WERI-Rb-1 (cell line): ENCODE data around the gene INPP5F.

Source experiments
- DNase-seq: peaks from one replicate; pipeline ENCODE4 v3.0.0-alpha.2; 2020
- H3K27ac ChIP-seq: fragments of 250-450 bp; sonication (Bioruptor Pico); 2 replicates; pipeline ENCODE4 v1.5.1; 2020; ENCODE audit warnings: mild to moderate bottlenecking, moderate library complexity
- H3K27me3 ChIP-seq: fragments of 250-450 bp; sonication (Bioruptor Pico); 2 replicates; pipeline ENCODE4 v1.5.1; 2021; ENCODE audit warnings: mild to moderate bottlenecking, low read depth, moderate library complexity; ENCODE audit not compliant: insufficient read depth, severe bottlenecking
- H3K36me3 ChIP-seq: fragments of 250-450 bp; sonication (Bioruptor Pico); 2 replicates; pipeline ENCODE4 v1.5.1; 2020; ENCODE audit warnings: mild to moderate bottlenecking, moderate library complexity
- H3K4me3 ChIP-seq: 2 replicates; pipeline ENCODE4 v1.5.1; 2011; ENCODE audit warnings: low read depth, mild to moderate bottlenecking, control low read depth, low read length
- H3K9me3 ChIP-seq: fragments of 250-450 bp; sonication (Bioruptor Pico); 2 replicates; pipeline ENCODE4 v1.5.1; 2021; ENCODE audit warnings: mild to moderate bottlenecking, moderate library complexity; ENCODE audit not compliant: severe bottlenecking
- CTCF ChIP-seq: IDR thresholded peaks from 2 replicates; pipeline ENCODE4 v1.5.1; 2011; ENCODE audit warnings: low read depth, mild to moderate bottlenecking, control low read depth, inconsistent platforms, low read length

The INPP5F gene

GRCh38 chr10:119761106-119761505, 35.3 kb downstream of the INPP5F start:
- TF ChIP-seq CTCF = no peak
- no peak overlapping the region for H3K27ac ChIP-seq

GRCh38 chr10:119762035-119762434, 36.2 kb downstream of the INPP5F start:
- Histone ChIP-seq H3K36me3 (no peaks in the 10 kb centered on the region; the same call in none of the 2 replicates), H3K27ac (no peak overlapping the region), H3K9me3 (no peaks in the 10 kb centered on the region), H3K27me3 (no peaks in the 10 kb centered on the region), H3K4me3 (no peak overlapping the region)
- no peak for TF ChIP-seq CTCF
- DNase-seq = no peak

More at GRCh38 chr10:119761106-119761505, 35.3 kb downstream of the INPP5F start:
- Histone ChIP-seq H3K36me3 (no peaks in the 10 kb centered on the region; the same call in none of the 2 replicates), H3K4me3 (no peak overlapping the region), H3K27me3 (no peaks in the 10 kb centered on the region), H3K9me3 (no peaks in the 10 kb centered on the region)
- DNase-seq = no peak

GRCh38 chr10:119762805-119763798, 37.3 kb downstream of the INPP5F start:
- no peaks in the 10 kb centered on the region for H3K9me3 ChIP-seq

GRCh38 chr10:119768455-119769094, 42.7 kb downstream of the INPP5F start:
- Histone ChIP-seq H3K27ac (no peak overlapping the region), H3K9me3 (no peaks in the 10 kb centered on the region), H3K4me3 (no peak overlapping the region), H3K36me3 (no peaks in the 10 kb centered on the region; the same call in none of the 2 replicates), H3K27me3 (no peaks in the 10 kb centered on the region)
- DNase-seq = no peak
- TF ChIP-seq CTCF = no peak

More at GRCh38 chr10:119762805-119763798, 37.3 kb downstream of the INPP5F start:
- no peak for TF ChIP-seq CTCF
- Histone ChIP-seq H3K36me3 (no peaks in the 10 kb centered on the region; the same call in none of the 2 replicates), H3K27ac (no peak overlapping the region), H3K27me3 (no peaks in the 10 kb centered on the region), H3K4me3 (no peak overlapping the region)
- DNase-seq = no peak

- no peak for TF ChIP-seq CTCF
- Histone ChIP-seq H3K36me3 (no peaks in the 10 kb centered on the region; the same call in none of the 2 replicates), H3K9me3 (no peaks in the 10 kb centered on the region), H3K4me3 (no peak overlapping the region), H3K27me3 (no peaks in the 10 kb centered on the region), H3K27ac (no peak overlapping the region)
- no peak for DNase-seq
These were observed 44.0 kb downstream of the INPP5F start for GRCh38 chr10:119769886-119770285.
